ENCODE data around the gene SRPRA.
"Not testable (repeated sequence)": the region's sequence is repeated elsewhere in the genome, so short reads cannot be mapped to it uniquely, and the experiment has no call there.

The SRPRA gene

DNA sequence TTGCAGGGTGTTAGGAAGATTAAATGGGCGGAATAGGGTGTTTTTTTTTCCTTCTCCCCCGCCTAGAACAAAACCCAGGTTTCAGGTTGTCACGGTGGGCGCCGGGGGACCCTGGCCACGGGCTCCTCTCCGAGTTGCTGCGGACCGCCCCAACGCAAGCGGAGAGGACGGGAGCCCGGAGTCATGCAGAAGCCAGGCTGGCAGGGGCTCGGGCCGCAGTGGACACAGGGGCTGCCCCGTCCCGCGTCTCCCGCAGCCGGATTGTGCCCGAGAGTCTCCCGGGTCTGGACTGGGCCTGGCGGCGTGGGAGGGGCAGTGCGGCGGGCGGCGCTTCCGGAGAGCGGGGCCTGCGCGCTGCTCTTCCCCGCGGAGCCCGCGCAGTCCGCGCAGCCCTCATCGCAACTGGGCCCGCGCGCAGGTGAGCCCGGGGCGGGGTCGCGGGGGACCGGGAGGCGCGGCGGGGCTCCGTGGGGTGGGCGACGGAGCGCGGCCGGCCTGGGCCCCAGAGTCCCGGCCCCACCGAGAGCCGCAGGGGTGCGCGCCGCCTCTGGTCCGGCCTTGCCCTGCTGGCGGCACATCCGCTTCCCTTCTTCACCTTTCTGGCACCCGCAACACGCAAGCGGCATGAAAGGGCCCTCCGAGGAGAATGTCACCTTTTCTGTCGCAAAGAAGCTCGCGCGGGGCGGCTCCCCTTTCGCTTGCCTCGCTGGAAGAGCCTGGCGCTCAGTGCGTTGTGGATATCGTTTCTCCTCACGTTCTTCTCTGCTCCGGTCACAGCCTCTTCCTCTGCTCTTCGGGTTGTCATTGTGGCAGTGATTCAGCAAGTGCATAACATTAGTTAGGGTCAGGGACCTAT is 14.3 kb upstream of the SRPRA start, which contains the start of gene TIRAP:
TIRAP (plus strand) TSS at position 358 of the 856 bp plus-strand sequence. CDS start 7,802 bp downstream, outside the sequence.
- DNase-seq, result peak; percentile 54

GRCh38 chr11:126282361-126282735 is 13.7 kb upstream of the SRPRA start:
- peak; percentile 31 for DNase-seq

DNA sequence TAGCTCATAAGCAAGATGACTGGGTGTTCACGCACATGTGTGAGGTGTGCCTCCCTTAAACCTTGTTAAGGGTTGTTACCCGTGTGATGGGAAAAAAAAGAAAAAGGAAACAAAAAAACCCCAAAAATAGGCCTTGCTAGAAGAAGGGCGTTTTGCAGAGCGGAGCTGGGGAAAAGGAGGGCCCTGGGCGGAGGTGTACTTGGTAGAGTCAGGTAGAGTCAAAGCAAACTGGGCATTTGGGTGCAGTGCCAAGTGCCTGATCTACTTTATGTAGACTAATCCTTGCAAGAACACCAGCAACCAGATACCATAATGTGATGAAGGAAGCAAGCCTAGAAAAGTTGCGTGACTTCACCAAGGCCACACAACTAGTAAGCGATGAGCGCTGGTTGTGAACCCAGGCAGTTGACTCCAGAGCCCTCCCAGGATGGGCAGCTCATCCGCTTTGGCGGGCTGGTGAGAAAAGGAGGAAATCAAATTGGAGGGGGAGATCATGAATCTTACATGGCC is 13.0 kb upstream of the SRPRA start:
- DNase-seq, result no peak

DNA sequence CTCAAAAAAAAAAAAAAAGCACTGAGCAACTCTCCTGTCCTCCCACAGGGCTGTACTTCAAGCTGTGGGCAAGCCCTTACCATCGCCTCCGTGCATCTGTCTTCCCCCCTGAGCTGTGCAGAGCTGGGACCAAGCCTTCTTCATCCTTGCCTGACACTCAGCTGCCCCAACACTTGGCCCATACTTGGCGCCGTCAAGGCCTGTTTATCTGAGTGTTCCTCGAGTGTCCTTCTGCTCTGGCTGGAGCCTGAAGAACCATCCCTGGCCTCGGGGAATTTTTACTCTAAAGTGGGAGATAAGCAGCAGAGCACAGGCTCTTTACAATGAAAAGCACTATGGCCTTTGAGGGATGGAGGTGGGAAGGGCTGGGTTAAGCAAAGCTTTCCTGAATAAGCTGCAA is 12.6 kb upstream of the SRPRA start:
- no peak for DNase-seq

DNA sequence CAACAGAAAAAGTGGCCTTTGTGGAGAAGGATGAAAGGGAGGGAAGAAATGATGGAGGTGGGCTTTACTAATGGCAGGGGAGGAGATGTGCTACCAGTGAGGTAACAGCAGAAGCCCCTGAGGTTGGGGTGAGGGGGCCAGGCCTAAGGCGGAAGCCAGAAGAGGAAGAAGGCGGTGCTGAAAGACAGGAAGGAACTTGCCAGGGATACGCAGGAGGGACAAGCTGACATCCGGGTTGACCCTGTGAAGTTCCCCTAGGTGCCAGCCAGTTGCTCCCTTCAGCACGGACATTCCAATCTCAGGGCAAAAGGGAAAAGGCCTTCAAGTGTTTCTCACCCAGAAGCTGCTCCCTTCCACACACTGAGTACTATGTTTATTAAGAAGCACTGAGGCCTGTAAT is 11.9 kb upstream of the SRPRA start:
- no peak for DNase-seq

GRCh38 chr11:126279191-126279590 is 10.5 kb upstream of the SRPRA start:
- DNase-seq, result no peak

DNA sequence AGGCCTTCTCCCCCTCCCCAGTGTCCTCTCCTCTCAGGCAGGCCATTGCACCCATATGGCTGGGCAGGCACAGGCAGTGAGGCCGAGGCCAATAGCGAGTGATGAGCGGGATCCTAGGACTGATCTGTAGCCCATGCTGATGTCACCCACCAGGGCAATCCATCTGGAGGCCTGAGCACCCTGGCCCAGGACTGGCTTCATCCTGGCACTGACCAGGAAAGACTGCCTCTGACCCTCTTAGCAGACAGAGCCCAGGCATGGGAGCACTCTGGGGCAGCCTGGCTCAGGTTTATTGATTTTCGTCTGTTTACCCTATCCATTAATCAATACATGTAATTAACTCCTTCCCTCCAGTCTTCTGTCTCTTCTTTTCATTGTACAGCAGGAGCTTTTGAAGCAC is 9.1 kb upstream of the SRPRA start:
- no peak for DNase-seq

- DNase-seq, result no peak
Observed at GRCh38 chr11:126277322-126277721, 8.6 kb upstream of the SRPRA start.

- no peak for DNase-seq
Observed at GRCh38 chr11:126268361-126268707, 361 bp downstream of the SRPRA start.

DNA sequence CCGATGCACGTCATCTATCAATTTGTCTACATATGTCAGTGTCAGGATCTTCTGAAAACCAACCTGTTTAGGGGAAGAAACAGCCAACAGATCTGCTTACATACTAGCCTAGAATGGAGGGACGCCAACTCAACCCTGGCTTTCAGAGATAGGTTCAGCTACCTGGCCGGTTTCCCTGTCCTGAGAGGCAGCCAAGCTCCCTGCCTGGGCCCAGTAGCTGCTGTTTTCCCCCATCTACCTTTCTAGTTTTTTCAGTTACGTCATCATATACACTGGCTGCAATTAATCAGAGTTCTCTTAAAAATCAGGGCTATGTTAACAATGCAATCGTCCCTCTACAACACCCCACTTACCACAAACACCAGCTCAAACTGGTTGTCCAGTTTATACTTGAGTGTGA is 1.0 kb downstream of the SRPRA start:
- no peak for DNase-seq

GRCh38 chr11:126265811-126266210 is 2.9 kb downstream of the SRPRA start:
- no peak for DNase-seq

- DNase-seq, result no peak
Observed at GRCh38 chr11:126263489-126263888, 5.2 kb downstream of the SRPRA start.

- no peak for DNase-seq
Observed at GRCh38 chr11:126262216-126262615, 6.5 kb downstream of the SRPRA start.

DNA sequence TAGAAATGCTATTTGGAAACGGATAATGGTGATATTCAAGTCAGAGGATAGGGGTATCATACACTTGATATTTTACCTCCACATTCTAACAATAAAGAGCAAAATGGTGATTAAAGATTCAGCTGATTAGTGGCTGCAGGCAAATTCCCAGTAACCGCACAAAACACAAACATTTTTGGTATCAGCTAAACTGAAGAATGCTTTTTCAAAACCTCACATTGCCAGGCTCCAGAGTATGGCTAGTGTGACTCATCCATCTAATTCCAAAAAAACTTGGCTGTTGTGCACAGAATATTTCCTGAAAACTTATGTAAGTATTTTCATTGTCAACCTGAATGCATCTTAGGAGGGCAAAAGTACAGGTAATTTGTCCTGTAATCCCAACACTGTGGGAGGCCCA is 10.9 kb downstream of the SRPRA start:
- no peak for DNase-seq

- DNase-seq, result no peak
Observed at GRCh38 chr11:126257144-126257543, 11.6 kb downstream of the SRPRA start.

- no peak for DNase-seq
Observed at GRCh38 chr11:126256216-126256615, 12.5 kb downstream of the SRPRA start.

DNA sequence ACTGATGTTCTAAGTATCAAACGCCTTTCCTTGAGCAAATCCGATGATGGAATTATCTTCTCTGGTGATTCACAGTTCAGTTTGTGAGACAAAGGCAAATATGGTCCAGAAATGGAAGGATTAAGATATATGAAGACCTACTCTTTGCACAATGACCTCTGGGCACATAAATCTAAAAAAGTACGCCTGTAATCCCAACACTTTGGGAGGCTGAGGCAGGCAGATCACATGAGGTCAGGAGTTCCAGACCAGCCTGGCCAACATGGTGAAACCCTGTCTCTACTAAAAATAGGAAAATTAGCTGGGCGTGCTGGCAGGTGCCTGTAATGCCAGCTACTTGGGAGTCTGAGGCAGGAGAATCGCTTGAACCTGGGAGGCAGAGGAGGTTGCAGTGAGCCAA is 13.2 kb downstream of the SRPRA start:
- not testable (repeated sequence) for DNase-seq

GRCh38 chr11:126254819-126255218 is 13.9 kb downstream of the SRPRA start:
- DNase-seq, result no peak

- DNase-seq, result no peak
Observed at GRCh38 chr11:126253265-126253664, 15.4 kb downstream of the SRPRA start.

- DNase-seq, result no peak
Observed at GRCh38 chr11:126246636-126247035, 22.1 kb downstream of the SRPRA start.

DNA sequence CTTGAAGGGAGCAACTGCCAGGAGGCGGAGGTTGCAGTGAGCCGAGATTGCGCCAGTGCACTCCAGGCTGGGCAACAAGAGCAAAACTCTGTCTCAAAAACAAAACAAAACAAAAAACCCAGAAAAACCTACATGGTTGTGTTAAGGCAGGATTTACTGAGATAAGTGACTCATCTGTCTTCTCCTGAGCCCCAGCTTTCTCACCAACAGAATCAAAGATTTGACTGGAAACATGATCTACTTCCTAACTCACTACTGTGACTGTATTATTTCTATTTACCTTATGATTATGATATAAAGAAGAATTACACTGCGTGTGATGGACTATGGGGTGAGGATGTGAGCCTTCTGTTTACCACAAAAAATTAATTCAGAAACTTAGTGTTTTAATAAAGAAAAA is 35.3 kb downstream of the SRPRA start:
- DNase-seq, result no peak

DNA sequence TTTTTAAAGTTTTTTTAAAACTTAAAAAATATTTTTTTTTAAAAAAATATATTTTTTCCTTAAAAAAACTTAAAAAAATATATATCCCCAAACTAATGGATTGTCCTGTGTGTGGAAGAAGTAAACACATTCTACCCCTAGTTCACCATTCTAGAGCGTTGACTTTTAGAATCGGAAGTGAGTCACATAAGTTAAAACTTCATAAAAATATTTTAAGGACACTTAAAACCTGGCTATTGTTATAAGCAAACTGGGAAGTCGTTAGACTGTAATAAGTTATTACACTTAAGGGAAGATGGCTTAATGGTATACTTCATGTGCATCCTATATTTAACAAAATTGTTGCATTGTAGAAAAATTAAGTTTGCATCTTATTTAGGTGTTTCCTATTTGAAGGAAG is 36.0 kb downstream of the SRPRA start:
- DNase-seq, result no peak

GRCh38 chr11:126231725-126232459 is 36.8 kb downstream of the SRPRA start:
- no peak for DNase-seq

DNA sequence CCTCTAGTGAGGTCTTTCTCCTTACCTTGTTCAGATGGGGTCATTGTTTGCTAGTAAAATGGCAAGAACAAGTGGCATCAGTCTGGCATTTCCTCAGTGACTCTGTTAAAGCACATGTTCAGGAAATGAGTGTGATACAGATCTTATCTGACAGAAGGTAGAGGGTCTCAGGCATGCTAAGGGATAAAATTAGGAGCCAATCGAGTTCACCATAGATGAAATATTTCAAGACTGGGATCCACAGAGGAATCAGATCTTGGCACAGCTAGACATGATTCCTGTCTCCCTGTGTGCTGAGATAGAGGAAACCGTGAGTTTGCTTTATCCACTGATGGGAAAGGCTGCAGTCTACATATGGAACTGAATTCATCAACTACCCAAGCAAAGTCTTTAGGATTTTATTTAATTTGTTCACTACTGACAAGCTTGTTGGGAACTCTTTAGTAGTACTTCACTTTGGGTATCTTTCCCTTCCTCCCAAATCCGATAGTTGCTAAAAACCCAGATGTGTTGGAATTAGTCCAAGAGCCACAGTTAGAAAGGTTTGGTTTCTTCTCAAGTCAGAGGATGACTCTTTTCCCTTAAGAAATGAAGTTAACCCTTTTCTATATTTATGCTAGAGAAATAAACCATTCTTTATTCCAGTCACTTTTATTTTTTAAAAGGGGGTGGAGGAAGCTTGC is 38.7 kb downstream of the SRPRA start:
- DNase-seq, result no peak

Data from activated CD8-positive, alpha-beta memory T cell treated with anti-CD3 and anti-CD28 coated beads, Interleukin-2, amount 50 U/mL, for 4 hours (primary cell).